ENCODE data around the gene STK32B.

GRCh38 chr4:5185551-5185950, 134.3 kb downstream of the STK32B start:
- TF ChIP-seq, protein P1, sequence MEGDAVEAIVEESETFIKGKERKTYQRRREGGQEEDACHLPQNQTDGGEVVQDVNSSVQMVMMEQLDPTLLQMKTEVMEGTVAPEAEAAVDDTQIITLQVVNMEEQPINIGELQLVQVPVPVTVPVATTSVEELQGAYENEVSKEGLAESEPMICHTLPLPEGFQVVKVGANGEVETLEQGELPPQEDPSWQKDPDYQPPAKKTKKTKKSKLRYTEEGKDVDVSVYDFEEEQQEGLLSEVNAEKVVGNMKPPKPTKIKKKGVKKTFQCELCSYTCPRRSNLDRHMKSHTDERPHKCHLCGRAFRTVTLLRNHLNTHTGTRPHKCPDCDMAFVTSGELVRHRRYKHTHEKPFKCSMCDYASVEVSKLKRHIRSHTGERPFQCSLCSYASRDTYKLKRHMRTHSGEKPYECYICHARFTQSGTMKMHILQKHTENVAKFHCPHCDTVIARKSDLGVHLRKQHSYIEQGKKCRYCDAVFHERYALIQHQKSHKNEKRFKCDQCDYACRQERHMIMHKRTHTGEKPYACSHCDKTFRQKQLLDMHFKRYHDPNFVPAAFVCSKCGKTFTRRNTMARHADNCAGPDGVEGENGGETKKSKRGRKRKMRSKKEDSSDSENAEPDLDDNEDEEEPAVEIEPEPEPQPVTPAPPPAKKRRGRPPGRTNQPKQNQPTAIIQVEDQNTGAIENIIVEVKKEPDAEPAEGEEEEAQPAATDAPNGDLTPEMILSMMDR (conservative IDR thresholded peaks at IDR 0.05; ENCODE audit: low read depth, low read length), result no peak
- TF ChIP-seq EZH2 (IDR thresholded peaks at IDR 0.05; ENCODE audit: low read length, unreplicated experiment), result no peak
